ENCODE measurements around the gene BANK1. TPM values are rescaled to one million over a fixed set of nuclear protein-coding genes. Genes with fewer than 3 reads are reported as not detected.

Gene BANK1
- total RNA-seq, 1 experiment from 2014 or later, result not detected

DNA sequence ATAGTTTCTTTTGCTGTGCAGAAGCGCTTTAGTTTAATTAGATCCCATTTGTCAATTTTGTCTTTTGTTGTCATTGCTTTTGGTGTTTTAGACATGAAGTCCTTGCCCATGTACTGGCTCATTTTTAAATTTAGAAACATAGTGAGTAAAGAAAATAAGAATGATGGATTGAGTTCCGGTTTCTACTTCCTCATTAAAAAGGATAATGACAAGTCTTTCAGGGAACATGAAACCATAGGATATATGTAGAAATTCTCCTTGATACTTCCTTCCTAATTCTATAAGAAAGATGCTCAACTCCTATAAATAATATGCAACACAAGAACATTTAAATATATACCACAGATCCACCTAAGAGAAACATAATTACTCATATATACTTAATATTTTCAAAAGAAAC is 240.9 kb downstream of the BANK1 start:
- DNase-seq (ENCODE audit: low read depth), result no peak

DNA sequence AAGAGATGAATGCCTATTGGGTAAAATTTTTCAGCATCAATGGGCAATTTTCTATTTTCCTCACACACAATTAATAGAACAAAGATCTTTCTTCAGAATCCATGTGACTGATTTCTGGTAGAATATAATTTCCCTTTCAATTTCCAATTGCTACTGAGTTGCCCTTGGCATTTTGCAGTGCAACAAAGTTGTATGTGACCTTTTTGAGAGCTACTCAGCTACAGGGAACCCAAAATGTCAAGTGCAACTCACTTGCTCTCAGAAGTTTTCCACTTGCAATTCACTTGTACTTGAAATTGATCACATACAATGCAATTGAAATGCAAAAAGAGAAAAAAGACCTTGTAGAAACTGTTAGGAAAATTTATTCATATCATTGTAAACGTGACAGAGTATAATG is 245.5 kb downstream of the BANK1 start:
- no peak for DNase-seq (ENCODE audit: low read depth)

DNA sequence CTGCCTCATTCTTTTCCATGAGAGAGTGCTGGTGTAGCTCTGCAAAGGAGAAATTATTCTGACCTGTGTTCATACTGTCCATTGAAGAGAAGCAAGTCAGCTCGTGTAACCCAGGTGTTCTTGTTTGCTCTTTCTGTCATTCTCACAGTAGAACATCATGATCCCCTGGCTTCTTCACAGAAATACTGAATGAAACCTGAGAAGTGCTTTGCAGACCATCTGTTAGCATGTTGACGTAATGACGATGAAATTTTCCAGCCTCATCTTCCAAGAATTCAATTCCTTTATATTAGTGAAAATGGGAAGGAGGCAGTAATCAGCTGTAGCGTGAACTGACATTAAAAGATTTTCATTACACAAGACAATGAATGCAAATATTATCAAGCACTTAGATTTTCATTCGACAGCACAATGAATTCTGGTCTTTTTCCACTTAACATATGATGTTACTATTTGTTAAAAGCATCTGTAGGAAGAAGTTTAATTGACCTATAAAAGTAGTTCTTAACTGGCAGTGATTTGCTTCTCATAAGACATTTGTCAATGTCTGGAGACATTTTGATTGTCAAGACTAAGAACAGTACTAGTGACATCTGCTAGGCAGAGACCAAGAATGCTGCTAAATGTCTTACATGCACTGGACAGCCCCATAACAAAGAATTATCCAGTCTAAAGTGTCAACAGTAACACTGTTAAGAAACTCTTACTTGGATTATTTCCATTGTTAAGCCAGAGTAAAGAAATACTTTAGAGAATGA is 246.3 kb downstream of the BANK1 start:
- DNase-seq (ENCODE audit: low read depth), result no peak

DNA sequence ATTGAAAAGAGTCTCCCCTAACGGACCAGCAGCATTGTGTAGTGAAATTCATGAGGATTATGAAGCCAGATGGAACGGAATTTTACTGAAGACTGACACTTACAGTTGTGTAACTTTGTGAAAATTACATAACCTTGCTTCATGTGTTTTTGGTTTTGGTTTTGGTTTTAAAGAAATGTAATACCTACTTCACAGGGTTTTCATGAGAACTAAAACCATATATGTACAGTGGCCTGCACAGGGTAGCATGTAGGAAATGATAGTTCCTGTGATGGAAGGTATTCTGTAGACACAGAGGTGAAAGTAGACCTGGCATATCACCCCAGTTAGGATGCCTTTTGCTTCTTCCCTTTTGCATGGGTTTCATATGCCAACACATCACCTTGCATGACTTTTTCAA is 247.0 kb downstream of the BANK1 start:
- DNase-seq (ENCODE audit: low read depth), result no peak

DNA sequence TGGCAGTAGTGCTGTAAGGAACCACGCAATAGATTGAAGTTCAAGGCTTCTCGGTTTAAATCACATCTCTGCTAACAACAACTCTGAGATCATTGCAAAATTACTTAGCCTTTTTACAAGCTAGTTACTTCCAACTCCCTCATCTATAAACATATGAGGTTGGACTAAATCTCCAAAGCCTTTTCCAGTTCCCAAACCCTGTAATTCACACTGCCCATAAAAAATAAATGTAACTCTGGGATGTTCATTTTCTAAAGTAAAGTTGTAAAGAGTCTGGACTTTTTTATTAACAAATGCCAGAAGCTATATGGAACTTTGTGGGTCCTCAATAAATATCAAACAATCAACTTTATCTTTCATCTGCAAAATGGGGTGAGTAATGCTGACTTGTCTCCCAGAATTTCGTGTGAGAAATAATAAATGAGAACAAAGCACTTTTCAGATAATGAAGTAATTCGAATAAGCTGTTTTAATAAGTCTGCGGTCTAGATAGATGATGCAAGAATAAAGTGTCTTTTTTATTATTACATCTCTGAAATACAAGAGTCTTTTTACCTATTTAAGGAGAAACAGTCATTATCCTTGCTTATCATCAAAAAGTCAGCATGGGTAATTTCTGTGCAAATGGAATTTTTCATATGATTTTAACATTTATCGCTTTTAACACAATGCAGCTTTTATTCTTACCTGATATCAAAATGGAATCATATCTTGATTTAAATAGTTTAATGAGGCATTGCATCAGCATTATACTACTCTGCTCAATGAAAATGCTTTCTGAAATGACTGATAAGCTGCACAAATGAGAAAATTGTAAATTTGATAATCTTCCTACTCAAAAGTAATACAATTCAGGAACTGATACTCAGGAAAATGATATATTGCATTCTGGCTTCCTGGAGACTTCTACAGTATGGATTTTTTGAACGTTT is 252.6 kb downstream of the BANK1 start:
- no peak for DNase-seq (ENCODE audit: low read depth)

DNA sequence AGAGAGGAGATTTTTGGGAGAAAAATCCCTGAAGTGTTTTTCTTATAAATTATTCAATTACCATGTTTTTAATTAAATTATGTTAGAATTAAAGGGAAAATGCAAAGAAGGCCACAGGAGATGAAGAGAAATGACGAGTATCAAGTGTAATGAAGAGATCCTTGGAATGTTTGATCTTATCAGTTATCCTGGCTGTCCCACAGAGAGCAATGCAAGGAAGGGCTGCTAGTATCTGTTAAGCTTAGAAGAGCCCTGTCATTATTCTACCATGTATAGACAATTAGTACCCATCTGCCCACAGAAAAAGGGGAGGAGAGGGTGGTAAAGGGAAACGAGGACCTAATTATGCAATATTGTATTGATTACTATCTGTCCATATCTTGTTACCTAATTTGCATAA is 257.1 kb downstream of the BANK1 start:
- no peak for DNase-seq (ENCODE audit: low read depth)

DNA sequence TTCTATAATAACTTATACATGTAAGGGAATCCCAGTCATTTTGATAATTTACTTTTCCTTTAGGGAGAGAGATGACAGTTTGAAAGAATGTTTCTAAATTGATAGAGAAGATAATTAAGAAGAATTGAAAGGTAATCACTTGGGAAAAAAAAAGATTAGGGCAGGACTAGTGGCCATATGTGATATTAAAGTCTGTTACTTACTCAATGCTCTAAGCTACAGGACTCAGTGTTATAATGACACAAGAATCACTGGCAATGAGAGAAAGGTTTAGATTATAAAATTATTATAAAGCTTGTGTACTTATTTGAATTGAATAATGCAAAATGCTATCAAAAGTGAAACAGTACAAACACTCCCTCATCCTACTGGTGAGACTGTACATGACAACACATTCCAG is 265.3 kb downstream of the BANK1 start:
- DNase-seq (ENCODE audit: low read depth), result no peak

DNA sequence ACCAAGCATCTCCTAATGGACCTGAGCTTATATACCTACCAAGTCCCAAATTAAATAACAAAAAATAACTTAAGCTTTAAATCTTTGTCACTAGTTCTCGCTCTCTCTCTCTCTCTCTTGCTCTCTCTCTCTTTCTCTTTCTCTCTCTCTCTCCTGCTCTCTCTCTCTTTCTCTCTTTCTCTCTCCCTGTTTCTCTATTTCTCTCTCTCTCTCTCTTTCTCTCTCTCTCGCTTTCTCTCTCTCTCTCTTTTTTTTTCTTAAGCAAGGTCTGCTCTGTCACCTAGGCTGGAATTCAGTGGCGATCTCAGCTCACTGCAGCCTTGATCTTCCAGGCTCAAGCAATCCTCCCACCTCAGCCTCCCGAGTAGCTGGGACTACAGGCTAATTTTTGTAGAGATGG is 266.6 kb downstream of the BANK1 start:
- no peak for DNase-seq (ENCODE audit: low read depth)

DNA sequence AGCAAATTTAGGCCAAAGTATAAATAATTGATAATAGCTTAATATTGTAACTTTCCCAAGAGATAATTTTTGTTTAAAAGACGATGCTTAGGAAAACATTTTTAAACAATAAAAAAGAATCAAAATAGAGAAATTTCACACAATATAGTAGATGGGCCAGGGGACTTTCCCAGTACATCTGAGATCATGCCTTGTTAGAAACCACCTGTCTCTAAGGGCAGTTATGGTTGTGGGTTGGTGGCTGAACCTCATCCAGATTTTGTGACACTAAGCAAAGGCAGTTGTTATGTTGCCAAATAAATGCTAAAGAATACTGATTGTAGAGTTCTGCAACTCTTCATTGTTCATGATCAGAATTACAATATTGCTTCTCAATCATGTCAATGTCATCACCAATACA is 270.6 kb downstream of the BANK1 start:
- no peak for DNase-seq (ENCODE audit: low read depth)

DNA sequence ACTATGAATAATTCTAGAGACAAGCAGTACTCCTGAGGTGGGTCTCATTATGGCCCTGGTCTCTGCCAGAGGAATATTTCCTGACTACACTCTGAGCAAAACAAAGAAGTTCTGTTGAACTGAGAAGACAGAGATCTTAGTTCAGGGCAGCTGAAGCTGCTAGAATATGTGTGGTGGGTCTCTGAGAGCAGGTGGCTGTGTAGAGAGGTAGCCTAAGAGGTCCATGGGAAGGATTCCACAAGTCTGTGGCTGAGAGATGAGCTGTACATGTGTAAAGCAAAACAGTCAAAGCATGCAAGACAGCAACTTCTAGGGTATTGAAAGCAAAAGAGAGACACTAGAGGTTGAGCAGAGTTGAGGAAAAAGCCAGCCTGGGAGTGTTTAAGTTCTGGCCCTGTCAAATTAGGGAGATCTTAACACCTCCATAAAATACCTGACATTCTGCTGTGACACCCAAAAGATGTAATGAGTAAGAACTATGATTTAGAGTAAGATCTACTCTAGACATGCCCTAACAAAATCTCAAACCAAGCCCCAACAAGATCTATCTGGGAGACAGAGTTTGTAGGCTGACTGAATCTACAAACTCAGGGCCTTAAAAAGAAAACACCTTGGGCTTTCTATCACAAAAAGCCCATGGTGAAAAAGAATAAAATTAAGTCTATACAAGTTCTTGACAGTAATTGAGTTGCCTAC is 274.4 kb downstream of the BANK1 start:
- DNase-seq (ENCODE audit: low read depth), result no peak

DNA sequence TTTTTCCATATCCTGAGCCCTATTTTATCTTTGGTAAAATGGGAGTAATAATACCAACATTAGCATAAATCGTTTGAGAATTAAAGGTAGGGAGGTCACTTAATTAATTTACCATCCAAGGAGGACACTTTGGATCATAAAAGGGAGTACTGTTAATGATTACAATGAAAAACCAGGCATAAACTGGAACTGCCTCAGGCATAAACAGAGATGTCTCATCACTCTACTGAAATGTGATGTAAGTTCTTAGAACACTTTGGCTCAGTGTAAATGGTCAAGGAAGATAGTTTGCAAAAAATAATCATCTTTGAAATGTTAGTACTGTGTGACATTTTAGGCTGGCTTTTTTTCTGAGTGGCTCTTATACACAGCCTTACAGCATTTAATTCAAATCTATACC is 286.1 kb downstream of the BANK1 start:
- no peak for DNase-seq (ENCODE audit: low read depth)

DNA sequence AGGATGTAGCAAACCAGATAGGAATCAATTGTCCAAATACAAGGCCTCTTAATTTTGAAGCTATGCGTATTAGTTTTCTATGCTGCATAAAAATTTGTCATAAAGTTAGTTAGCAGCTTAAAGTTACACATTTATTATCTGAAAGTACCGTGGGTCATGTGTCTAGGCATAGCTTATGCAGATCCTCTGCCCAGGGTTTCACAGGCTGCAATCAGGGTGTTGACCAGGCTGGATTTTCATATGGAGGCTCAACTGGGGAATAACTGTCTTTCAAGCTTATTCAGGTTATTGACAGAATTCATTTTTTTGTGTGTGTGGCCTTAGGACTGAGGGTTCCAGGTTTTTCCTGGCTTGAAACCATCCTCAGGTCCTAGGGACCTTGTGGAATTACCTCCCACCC is 289.7 kb downstream of the BANK1 start:
- no peak for DNase-seq (ENCODE audit: low read depth)

DNA sequence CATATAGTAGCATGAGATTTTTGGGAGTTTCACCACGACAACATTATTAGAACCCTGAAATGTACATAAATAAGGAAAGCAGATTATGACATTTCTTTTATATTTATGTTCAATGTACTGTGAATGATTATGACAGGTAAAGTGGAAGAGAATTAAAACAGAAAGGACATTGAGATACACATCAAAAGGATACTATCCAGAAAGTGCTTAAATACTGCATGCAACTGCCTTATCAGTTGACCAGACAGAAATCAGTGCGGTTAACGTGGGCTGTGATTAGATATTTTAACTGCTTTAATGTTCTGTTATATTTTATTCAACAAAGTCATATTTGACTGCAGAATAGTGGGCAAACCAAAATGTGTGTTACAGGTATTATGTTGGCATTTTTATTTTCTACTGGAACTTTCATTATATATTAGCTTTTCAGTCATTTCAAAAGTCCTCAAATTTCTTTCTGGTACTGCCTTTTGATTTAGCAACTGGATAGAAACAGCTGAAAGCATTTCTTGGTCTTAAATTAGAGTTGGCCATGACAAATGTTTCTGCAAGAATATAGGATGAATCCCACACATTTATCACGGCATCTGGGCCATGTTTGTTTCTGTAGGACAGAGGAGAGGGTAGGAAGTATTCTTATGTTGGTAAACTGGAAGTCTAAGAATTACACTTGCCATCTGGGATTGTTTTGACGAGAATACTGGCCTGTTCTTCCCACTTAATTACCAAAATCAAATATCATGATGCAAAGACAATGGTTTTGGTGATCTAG is 299.5 kb downstream of the BANK1 start:
- DNase-seq (ENCODE audit: low read depth), result no peak

DNA sequence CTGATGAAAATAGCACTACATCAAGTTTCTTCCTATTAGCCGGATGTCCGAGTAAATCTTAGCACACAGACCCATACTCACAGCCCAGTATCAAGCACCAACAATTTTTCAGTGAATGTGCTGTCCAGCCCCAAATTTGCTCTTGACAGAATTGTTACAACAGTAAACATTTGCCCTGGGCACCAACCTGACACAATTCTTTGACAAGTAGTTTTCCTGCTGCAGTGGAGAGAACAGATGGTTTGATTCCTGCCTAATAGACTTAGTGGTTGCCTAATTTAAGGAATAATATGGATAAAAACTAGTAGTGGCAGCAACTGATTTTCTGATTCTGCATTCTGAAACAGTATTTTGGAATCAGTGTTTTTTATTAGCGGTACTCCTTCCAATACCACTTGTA is 301.1 kb downstream of the BANK1 start:
- DNase-seq (ENCODE audit: low read depth), result no peak

DNA sequence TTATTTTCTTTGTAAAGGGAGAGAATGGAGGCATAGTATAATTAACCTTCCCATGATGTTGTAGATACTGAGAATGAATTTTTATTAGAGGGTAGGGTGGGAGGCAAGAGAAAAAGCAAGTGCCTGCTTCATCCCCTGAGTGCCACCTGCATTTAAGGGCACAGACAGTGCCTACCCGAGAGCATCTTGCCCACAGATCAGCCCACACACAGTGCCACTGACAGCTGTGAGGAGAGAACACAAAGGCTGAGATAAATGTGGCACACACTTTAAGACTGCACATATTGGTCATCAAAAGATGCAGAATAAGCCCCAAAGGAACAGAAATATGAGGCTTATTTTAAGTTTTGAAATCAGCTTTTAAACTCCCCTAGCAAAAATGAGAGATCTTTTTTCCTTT is 304.0 kb downstream of the BANK1 start:
- DNase-seq (ENCODE audit: low read depth), result no peak

DNA sequence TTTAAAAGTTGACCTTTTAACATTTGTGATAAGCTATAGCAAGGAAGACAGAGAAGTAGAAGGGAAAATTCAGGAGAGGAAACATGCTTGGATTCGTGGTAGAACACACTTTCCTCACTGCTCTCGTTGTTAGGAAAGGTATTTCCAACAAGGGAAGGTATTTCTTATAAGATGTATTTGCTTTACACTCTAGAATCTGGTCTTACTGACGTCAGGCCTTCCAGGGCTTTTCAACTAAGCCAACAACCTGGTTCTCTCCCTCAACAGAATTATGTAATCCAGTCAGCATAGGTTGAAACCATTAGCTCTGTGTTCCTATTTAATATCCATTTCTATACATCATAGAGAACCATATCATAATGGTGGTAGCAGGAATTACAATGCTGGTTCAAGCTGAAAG is 312.8 kb downstream of the BANK1 start:
- no peak for DNase-seq (ENCODE audit: low read depth)

DNA sequence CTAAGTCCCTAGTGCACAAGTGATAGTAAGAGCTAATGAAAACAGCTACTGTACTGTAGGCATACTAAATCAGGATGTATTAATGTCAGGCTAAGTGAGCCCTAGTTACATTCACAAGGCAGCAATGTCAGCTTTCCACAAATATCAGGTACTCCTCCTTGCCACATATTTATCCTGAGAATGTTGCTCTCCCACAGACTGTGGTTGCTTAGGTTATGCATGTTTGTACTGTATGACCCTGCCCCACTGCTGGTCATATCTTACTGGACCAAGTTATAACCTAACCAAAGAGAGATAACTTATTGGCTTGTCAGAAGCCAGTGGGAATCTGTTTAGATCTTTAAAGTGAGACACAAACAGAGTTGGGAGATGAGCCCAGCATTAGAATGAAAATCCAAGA is 313.7 kb downstream of the BANK1 start:
- DNase-seq (ENCODE audit: low read depth), result no peak

DNA sequence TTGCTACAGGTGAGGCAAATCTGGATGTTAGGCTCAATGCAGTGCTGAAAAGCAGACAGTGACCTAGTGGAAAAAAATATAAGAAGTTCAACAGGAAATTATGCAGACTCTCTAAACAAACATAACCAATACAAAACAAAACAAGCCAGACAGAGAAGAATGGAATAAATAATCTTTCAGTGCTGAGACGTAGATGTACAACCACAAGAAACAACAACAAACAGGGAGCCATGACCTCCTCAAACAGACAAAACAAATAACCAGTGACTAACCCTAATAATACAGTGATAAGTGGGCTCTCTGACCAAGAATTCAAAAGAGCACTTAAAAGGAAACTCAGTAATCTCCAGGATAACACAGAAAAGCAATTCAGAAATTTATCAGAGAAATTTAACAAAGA is 315.5 kb downstream of the BANK1 start:
- DNase-seq (ENCODE audit: low read depth), result no peak

DNA sequence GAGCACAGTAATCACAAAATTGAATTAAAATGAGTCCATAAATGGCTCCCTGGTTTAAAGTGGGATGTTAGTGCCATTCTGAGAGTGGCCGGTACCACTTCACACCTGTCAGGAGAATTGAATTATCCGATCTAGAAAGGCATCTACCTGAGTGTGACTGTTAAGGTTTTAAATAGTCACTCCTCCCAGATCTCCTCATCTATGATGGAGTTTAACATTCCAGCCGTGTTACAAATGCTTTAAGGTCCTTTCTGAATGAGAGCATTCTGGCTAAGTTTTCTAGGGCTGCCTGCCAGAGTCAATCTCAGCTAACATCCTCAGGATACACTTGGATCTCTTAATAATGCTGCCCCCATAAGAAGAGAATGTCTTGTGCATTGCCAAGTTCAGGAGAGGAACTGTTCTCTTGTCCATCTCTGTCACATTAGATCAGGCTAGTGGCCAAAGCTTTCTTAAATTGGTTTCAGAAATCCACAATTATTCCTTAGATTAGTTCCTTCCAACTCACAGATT is 323.6 kb downstream of the BANK1 start:
- DNase-seq (ENCODE audit: low read depth), result no peak

DNA sequence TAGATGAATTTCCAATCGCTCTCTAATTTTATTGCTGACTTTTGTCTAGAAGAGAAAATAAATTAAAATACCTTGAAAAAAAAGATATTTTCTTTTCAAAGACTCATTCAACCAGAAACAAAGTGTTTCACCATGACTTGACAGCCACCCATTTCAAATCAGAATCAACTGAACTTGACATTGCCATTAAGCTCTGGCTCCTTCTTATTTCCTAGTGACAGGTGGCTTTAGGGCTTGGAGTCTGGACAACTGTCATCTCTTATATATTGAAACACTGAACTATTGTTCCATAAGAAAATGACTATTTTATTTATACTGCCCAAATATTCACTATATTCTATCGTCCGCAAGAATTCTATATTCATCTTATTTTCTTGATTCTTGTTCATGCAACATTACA is 325.6 kb downstream of the BANK1 start:
- no peak for DNase-seq (ENCODE audit: low read depth)

DNA sequence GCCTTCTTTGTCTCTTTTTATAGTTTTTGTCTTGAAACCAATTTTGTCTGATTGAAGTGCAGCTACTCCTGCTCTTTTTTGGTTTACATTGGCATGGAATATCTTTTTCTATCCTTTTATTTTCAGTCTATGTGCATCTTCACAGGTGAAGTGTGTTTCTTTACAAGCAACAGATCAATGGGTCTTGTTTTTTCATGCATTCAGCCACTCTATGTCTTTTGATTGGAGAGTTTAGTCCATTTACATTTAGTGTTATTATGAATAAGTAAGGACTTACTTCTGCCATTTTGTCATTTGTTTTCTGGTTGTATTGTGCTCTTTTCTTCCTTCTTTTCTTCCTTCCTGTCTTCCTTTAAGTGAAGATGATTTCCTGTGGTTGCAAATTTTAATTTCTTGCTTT is 330.3 kb downstream of the BANK1 start:
- no peak for DNase-seq (ENCODE audit: low read depth)
